ENCODE measurements around the gene KIAA1958.

Gene KIAA1958

GRCh38 chr9:112520656-112521055 is 34.0 kb downstream of the KIAA1958 start:
- no peak overlapping the region for H3K4me3 ChIP-seq (ENCODE audit: low read depth, low read length)
- no peak for DNase-seq (ENCODE audit: low read depth)
- no peak for TF ChIP-seq CTCF (IDR thresholded peaks at IDR 0.05; ENCODE audit: low read depth, low read length, missing control alignments)

- no peak for TF ChIP-seq CTCF (IDR thresholded peaks at IDR 0.05; ENCODE audit: low read depth, low read length, missing control alignments)
- DNase-seq (ENCODE audit: low read depth) = no peak
- no peak overlapping the region for H3K4me3 ChIP-seq (ENCODE audit: low read depth, low read length)
Measured at GRCh38 chr9:112526973-112527372, 40.3 kb downstream of the KIAA1958 start.

GRCh38 chr9:112527959-112528358 is 41.3 kb downstream of the KIAA1958 start:
- no peak for DNase-seq (ENCODE audit: low read depth)
- TF ChIP-seq CTCF (IDR thresholded peaks at IDR 0.05; ENCODE audit: low read depth, low read length, missing control alignments) = no peak
- no peak overlapping the region for H3K4me3 ChIP-seq (ENCODE audit: low read depth, low read length)

- no peak overlapping the region for H3K4me3 ChIP-seq (ENCODE audit: low read depth, low read length)
- no peak for TF ChIP-seq CTCF (IDR thresholded peaks at IDR 0.05; ENCODE audit: low read depth, low read length, missing control alignments)
- DNase-seq (ENCODE audit: low read depth) = no peak
Measured at GRCh38 chr9:112529316-112529715, 42.7 kb downstream of the KIAA1958 start.

- DNase-seq (ENCODE audit: low read depth) = no peak
- no peak overlapping the region for H3K4me3 ChIP-seq (ENCODE audit: low read depth, low read length)
- TF ChIP-seq CTCF (IDR thresholded peaks at IDR 0.05; ENCODE audit: low read depth, low read length, missing control alignments) = no peak
Measured at GRCh38 chr9:112530751-112531205, 44.2 kb downstream of the KIAA1958 start.

GRCh38 chr9:112531666-112532282 is 45.1 kb downstream of the KIAA1958 start:
- DNase-seq (ENCODE audit: low read depth) = no peak
- TF ChIP-seq CTCF (IDR thresholded peaks at IDR 0.05; ENCODE audit: low read depth, low read length, missing control alignments) = no peak
- no peak overlapping the region for H3K4me3 ChIP-seq (ENCODE audit: low read depth, low read length)

- DNase-seq (ENCODE audit: low read depth) = no peak
- TF ChIP-seq CTCF (IDR thresholded peaks at IDR 0.05; ENCODE audit: low read depth, low read length, missing control alignments) = no peak
- no peak overlapping the region for H3K4me3 ChIP-seq (ENCODE audit: low read depth, low read length)
Measured at GRCh38 chr9:112532427-112532826, 45.8 kb downstream of the KIAA1958 start.
